ENCODE data around the gene LRFN4. TPM values are rescaled to one million over a fixed set of nuclear protein-coding genes. Genes with fewer than 3 reads are reported as not detected.

The LRFN4 gene
- total and polyA plus RNA-seq, 2 donors (not counting 3 experiments of a cell fraction or from before 2014, with no cell fraction given): 22.3 to 37.4 TPM

DNA sequence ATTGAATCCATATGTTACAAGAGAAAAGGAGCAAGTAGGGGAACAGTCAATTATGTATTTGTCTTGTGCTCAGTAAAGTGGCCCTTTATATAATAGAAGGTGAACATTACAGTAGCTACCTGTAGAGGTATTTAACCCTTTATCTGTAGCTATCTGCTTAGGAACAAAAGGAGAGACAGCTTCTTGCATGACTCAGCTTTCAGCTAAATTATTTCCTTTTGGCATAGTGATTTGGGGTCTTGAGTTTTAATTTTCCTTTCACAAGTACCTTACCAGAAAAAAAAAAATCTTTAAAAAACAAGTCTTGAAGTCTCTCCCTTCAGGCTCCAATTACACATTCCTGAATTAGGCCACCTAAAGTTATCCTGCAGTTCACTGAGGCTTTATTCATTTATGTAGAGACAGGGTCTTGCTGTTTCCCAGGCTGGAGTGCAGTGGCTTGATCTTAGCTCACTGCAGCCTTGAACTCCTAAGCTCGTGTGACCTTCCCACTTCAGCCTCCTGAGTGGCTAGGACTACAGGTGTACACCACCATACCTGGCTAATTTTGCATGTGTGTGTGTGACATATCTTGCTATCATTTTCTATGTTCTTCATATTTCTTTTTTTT is 46.2 kb upstream of the LRFN4 start:
- ChIA-PET CTCF (no interaction called here), POLR2A (no interaction called here)
- Histone ChIP-seq H2AFZ (ENCODE audit: low read depth, low read length) (no peak overlapping the region), H3K4me2 (ENCODE audit: insufficient read depth, low read length) (no peak overlapping the region), H3K4me3 (replicated peaks in 1 of 3; ENCODE audit: insufficient read depth in 1 of 3, low read depth in 1 of 3, low read length in 3 of 3) (no peak overlapping the region), H4K20me1 (replicated peaks; ENCODE audit: control insufficient read depth, extremely low read depth, insufficient read depth, low read length) (no peaks in the 10 kb centered on the region), H3K79me2 (ENCODE audit: control insufficient read depth, insufficient read depth, low read length) (no peaks in the 10 kb centered on the region), H3K27me3 (ENCODE audit: control insufficient read depth in 2 of 2, insufficient read depth in 2 of 2, low read length in 2 of 2) (no peaks in the 10 kb centered on the region), H3K36me3 (ENCODE audit: control insufficient read depth in 2 of 2, extremely low read depth in 1 of 2, insufficient read depth in 2 of 2, low read length in 2 of 2) (peaks cover 0 to 2% of the 10 kb centered on the region in 2 experiments), H3K9ac (replicated peaks; ENCODE audit: extremely low read depth, insufficient read depth, low read length) (no peak overlapping the region), H3K4me1 (ENCODE audit: control insufficient read depth, extremely low read depth, insufficient read depth, low read length) (peaks cover 9% of the 10 kb centered on the region), H3K27ac (ENCODE audit: insufficient read depth, low read depth, low read length) (no peak overlapping the region), H3K9me1 (replicated peaks; ENCODE audit: control insufficient read depth, extremely low read depth, insufficient read depth, low read length) (no peaks in the 10 kb centered on the region), H3K9me3 (replicated peaks; ENCODE audit: control insufficient read depth, insufficient read depth, low read length) (no peaks in the 10 kb centered on the region)
- intact Hi-C loops (cut with micrococcal nuclease) (loop anchor here (5.0 kb wide), 1 partner anchor 43 kb away; no protein-coding TSS in a partner anchor), dilution Hi-C loops (cut with MboI; ENCODE audit: extremely low pct_ligation_motif_present, low sequenced_read_pairs) (no loop called here)
- DNase-seq (ENCODE audit: low read depth, low spot score) (no peak), FAIRE-seq (no peak)
- no peak for TF ChIP-seq POLR2A (IDR thresholded peaks at IDR 0.05; ENCODE audit: low read depth, low read length)
- TF ChIP-seq FOS (IDR thresholded peaks at IDR 0.05; ENCODE audit: borderline replicate concordance, insufficient read depth, low read length): no peak
- no peak for TF ChIP-seq EZH2 (IDR thresholded peaks at IDR 0.05; ENCODE audit: borderline replicate concordance, low read depth, low read length, severe bottlenecking)
- TF ChIP-seq POLR2AphosphoS5 (IDR thresholded peaks at IDR 0.05; ENCODE audit: insufficient read depth, low read depth, low read length): no peak
- no peak for TF ChIP-seq MYC (IDR thresholded peaks at IDR 0.05; ENCODE audit: low read depth, low read length)
- TF ChIP-seq, protein P1, sequence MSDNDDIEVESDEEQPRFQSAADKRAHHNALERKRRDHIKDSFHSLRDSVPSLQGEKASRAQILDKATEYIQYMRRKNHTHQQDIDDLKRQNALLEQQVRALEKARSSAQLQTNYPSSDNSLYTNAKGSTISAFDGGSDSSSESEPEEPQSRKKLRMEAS (IDR thresholded peaks at IDR 0.05; ENCODE audit: insufficient read depth, insufficient read length): no peak
- TF ChIP-seq GATA2 (IDR thresholded peaks at IDR 0.05; ENCODE audit: insufficient read depth, insufficient read length, low read depth, low read length): no peak
- TF ChIP-seq, protein P2, sequence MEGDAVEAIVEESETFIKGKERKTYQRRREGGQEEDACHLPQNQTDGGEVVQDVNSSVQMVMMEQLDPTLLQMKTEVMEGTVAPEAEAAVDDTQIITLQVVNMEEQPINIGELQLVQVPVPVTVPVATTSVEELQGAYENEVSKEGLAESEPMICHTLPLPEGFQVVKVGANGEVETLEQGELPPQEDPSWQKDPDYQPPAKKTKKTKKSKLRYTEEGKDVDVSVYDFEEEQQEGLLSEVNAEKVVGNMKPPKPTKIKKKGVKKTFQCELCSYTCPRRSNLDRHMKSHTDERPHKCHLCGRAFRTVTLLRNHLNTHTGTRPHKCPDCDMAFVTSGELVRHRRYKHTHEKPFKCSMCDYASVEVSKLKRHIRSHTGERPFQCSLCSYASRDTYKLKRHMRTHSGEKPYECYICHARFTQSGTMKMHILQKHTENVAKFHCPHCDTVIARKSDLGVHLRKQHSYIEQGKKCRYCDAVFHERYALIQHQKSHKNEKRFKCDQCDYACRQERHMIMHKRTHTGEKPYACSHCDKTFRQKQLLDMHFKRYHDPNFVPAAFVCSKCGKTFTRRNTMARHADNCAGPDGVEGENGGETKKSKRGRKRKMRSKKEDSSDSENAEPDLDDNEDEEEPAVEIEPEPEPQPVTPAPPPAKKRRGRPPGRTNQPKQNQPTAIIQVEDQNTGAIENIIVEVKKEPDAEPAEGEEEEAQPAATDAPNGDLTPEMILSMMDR (IDR thresholded peaks at IDR 0.05; ENCODE audit: extremely low read depth in 1 of 2, insufficient read depth in 1 of 2, low read depth in 1 of 2, low read length in 2 of 2): no peak
- TF ChIP-seq JUN (IDR thresholded peaks at IDR 0.05; ENCODE audit: borderline replicate concordance, insufficient read depth, insufficient read length, low read depth): no peak
- no TSS peak for BruUV-seq (replicated peaks)
